SIG-M5 treated with dmso at 0.1 percent for 504 hours (cell line): Measurements from ENCODE around the gene SFT2D1.
"Not testable (repeated sequence)": the region's sequence is repeated elsewhere in the genome, so short reads cannot be mapped to it uniquely, and the experiment has no call there.

ENCODE experiments used
- DNase-seq: peaks from one replicate; lab custom pipeline; 2025; ENCODE audit not compliant: unreplicated experiment; lab: John Stamatoyannopoulos, UW

SFT2D1 gene

GRCh38 chr6:166342349-166343149 lies at the start of gene SFT2D1:
TSS of gene SFT2D1 (minus strand) at chr6:166342545. CDS start at chr6:166342481, 64 bp downstream.
- peak; percentile 76 for DNase-seq

DNA sequence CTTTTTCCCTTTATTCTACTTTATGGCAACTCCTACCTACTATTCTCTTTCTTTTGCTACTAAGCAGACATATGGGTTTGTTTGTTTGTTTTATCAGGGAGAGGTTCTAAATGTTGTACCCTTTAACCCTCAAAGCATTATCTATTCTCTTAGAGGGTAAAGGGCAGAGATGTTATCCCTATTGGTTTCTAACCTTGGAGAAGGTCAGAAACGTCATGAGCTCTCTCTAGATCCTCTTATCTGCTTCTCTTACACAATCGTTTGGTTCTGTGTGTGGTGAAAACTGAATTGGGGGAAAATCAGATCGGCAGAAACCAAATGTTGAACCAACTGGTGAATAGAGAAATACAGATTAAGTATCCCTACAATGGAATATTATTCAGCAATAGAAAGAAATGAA lies 46.8 kb upstream of the SFT2D1 start:
- peak; percentile 13 for DNase-seq

DNA sequence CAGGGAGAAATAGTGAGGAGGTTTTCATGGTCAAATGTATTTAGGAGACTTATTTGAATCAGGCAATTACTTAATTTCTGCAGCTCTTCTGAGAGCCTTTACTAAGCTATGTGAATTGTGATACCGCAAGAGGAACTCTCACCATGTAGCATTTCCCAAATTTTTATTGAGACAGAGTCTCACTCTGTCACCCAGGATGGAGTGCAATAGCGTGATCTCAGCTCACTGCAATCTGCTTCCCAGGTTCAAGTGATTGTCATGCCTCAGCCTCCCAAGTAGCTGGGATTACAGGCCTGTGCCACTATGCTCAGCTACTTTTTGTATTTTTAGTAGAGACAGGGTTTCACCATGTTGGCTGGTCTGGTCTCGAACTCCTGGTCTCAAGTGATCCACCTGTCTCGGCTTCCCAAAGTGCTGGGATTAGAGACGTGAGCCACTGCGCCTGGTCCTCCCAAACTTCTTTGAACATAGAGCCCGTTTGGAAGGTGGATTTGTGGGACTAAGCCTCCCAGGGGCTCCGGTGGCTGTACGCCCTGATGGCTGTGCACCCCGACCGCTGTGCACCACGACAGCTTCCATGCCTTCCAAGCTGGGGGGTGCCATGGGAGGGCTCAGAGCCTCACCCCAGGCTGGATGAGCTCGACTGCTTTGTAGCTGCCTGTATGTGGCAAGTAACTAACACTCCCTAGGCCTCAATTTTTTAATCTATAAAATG lies 46.1 kb upstream of the SFT2D1 start:
- DNase-seq, result no peak

- DNase-seq, result no peak
Measured at GRCh38 chr6:166387642-166388289, 45.4 kb upstream of the SFT2D1 start.

GRCh38 chr6:166387098-166387497 lies 44.8 kb upstream of the SFT2D1 start:
- DNase-seq, result not testable (repeated sequence)

DNA sequence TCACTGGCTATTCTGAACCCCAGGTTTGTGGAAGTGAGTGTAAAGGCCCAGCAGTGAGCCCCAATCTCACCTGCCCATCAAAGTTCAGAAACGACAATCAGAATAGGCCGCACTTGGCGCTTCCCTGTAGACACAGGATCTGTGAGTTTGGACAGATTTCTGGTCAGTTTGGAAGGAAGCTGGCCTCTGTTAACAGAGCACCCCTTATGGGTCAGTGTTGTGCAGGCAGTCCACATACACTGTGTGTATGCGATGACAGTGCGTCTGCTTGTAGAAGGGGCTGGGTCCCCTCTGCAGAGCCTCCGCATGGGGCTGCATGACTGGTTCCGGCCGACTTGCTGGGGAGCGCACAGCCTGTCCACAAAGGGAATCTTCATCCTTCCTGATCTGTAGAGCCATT lies 43.8 kb upstream of the SFT2D1 start:
- DNase-seq, result no peak

- DNase-seq, result not testable (repeated sequence)
Measured at GRCh38 chr6:166383802-166384363, 41.5 kb upstream of the SFT2D1 start.

DNA sequence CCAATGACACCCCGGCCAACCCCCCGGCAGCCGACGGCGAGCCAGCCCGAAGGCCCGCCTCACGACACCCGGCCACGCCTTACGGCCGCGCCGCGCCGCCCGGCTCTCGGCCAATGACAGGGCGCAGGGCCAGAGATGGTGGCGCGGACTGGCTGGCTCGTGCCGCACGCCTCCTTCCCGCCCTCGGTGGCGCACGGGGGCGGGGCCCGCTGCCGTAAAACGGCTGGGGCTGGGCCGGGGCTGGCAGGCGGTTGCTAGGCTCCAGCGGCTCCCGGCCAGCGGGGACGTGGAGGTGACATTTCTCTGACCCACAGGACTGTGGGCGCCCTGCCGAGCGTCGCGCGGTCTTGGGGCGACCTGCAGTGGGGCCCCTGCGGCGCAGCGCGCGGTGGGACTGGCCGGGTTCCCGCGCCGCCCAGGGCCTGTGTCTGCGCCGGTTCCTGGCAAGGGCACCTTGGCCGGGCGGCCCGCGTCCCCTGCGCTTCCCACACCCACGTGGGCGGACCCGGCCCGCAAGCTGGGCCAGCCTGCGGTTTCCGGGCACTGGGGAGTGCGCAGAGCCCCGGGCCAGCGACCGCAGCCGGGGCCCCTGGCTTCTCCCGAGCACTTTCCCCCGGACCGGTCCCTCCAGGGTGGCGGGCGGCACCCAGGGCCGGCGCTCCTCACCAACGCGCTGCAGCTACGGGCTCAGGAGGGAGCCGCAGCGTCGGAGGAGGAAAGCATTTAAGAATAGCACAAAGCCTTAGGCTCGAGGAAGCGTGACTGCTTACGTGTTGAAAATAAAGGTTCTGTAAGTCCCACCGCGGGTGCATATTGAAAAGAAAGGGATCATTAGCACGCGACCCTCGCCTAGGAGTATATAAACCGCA lies 40.8 kb upstream of the SFT2D1 start, which contains the start of gene MPC1:
MPC1 (minus strand) TSS at position 8 of the 869 bp plus-strand sequence. CDS start 64 bp downstream, outside the sequence.
- DNase-seq, result peak; percentile 87

DNA sequence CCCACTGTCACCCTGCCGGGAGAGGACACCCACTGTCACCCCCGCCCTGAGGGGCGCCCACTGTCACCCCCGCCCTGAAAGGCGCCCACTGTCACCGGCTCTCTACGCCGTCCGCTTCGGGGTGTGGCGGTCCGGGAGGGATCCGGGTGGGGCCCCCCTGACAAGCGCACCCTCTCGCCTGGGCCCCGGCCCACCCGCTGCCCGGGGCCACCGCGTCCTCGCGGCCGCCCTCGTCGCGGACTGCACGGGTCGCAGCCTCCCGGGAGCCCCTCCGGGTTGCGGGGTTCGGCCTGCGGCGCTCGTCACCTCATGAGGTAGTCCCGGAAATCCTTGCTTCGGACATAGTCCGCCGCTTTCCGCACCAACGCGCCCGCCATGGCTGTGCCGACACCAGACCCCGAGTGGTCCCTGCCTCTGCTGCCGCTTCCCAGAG lies 40.2 kb upstream of the SFT2D1 start:
- DNase-seq, result no peak

GRCh38 chr6:166381733-166382499 lies 39.6 kb upstream of the SFT2D1 start:
- peak; percentile 69 for DNase-seq

- DNase-seq, result no peak
Measured at GRCh38 chr6:166381381-166381732, 39.0 kb upstream of the SFT2D1 start.

DNA sequence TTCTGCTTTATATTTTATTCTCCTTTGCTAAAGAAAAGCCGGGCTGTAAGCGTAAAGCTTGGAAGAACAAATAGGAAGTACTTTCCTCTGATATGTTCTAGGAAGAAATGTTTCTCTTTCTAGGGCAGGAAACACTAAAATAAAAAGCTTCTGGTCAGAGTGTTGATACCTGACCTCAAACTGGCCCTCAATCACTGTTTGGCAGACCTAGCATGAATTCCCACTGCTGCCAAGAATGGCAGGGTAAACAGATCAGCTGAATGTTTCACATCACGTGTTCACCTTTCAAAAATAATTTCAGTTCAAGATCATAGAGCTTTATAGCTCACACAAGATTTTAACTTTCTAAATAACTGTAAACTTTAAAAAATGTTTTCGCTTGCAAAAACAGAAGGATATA lies 37.5 kb upstream of the SFT2D1 start:
- DNase-seq, result no peak

DNA sequence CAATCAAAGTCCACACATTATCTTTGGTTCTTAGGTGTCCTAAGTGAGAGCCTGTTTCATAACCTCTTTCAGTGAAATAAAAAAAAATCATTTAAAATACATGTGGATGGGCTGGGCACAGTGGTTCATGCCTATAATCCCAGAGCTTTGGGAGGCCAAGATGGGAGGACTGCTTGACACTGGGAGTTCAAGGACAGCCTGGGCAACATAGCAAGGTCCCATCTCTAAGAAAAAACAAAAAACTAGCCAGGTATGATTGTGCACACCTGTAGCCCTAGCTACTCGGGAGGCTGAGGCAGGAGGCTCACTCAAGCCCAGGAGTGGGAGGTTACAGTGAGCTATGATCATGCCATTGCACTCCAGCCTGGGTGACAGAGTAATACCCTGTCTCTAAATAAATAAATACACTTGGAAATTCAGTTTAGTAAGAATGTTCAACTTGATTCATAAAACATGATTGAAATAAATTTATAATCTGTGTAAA lies 36.8 kb upstream of the SFT2D1 start:
- no peak for DNase-seq

- DNase-seq, result no peak
Measured at GRCh38 chr6:166377721-166378120, 35.4 kb upstream of the SFT2D1 start.

DNA sequence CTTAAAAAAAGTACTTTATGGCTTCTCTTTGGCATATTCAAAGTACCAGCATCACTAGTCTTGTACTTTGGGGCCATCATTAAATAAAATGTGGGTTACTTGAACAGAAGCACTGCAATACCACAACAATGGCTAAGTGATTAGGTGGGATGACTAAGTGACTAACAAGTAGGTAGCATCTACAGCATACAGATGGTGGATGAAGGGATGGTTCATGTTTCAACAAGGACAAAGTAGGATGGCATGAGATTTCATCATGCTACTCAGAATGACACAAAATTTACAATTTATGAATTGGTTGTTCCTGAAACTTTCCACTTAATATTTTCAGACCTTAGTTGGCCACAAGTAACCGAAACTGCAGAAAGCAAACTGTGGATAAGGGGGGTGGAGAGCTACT lies 32.7 kb upstream of the SFT2D1 start:
- no peak for DNase-seq

- DNase-seq, result no peak
Measured at GRCh38 chr6:166370489-166370888, 28.1 kb upstream of the SFT2D1 start.

DNA sequence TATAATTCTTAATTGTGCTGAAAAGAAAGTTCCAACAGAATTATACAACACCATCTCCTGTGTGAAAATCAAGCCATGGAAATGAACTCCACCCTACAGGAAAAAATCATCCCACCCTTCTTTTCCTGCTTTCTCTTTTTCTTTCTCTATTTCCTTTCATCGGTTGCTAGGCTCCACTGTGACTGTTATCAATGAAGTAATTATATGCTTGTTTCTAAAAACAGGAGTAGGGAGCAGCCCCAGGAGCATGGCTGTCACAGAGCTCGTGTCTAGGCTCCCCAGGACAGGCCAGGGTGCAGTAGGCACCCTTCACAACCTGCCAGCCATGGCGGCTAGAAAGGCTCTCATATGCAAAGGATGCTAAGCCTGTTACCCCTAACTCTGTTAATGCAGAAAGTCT lies 27.4 kb upstream of the SFT2D1 start:
- DNase-seq, result no peak

- DNase-seq, result no peak
Measured at GRCh38 chr6:166366921-166367320, 24.6 kb upstream of the SFT2D1 start.

DNA sequence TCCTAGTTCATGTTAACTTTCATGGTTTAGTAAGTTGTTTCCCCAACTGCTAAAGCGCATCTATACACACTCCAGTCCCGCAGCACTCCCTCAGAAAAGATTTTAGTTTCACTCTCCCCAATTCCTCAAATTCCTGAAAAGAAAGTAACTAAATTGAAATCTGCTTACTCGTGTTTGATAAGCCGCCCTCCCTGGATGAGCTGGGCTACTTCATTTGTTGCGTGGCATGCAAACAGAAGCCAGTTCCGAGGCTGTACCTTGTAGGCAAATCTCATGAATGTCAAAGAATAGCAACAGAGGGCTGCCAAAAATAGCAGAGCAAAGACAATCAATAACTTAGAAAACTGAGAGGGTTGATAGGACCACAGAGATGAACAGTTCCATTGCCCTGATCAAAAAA lies 23.5 kb upstream of the SFT2D1 start:
- DNase-seq, result no peak

DNA sequence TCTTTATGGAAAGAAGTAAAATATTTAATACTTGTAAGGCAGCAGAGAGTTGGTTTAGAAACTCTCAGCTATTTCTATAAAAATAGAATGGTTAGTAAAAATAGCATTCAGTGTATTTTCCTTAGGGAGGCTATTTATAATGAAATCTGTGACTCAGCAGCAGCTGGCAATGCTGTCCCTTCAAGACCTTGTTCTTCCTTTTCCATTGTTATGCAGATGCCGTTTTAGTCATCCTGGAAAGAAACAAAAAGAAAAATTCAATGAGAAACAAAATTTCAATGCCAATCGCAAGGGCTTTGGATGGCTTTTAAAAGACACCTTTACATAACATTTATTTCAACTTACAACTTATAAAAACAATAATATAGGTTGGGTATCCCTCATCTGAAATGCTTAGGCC lies 22.9 kb upstream of the SFT2D1 start:
- no peak for DNase-seq
